Kidney (tissue), 14 donors: ENCODE results near the gene SIGLEC14. TPM values are rescaled to one million over a fixed set of nuclear protein-coding genes. Genes with fewer than 3 reads are reported as not detected.
A peak's percentile ranks its signal among the peaks of the same experiment; 100 is the strongest.

Source experiments
- DNase-seq, 5 donors: peaks; one replicate each; pipeline ENCODE4 v3.0.0-alpha.2; 2013 to 2020
- FAIRE-seq: peaks from 2 replicates; lab custom pipeline; 2012; peaks lifted over from hg19 to GRCh38; lab: Jason Lieb, UNC
- H3K27ac ChIP-seq, 2 donors: one replicate each; pipeline ENCODE4 v1.7.0; 2013; ENCODE audit warnings: low read depth in 2 of 2, low read length in 2 of 2, inconsistent platforms in 1 of 2
- H3K27me3 ChIP-seq: one replicate; pipeline ENCODE4 v1.7.1; 2013; ENCODE audit warnings: low read length, inconsistent platforms; ENCODE audit not compliant: control insufficient read depth, insufficient read depth
- H3K36me3 ChIP-seq, 3 donors: one replicate each; pipeline versions ENCODE4 v1.7.0 to v1.7.1; 2013; ENCODE audit warnings: low read length in 3 of 3, control low read depth in 1 of 3, inconsistent platforms in 1 of 3; ENCODE audit not compliant: insufficient read depth in 3 of 3, control insufficient read depth in 2 of 3
- H3K4me1 ChIP-seq, 3 donors: one replicate each; pipeline versions ENCODE4 v1.7.0 to v1.7.1; 2013; ENCODE audit warnings: low read length in 3 of 3, inconsistent platforms in 1 of 3, low read depth in 1 of 3; ENCODE audit not compliant: control insufficient read depth in 2 of 3, insufficient read depth in 2 of 3
- H3K4me3 ChIP-seq, 3 donors: one replicate each; pipeline versions ENCODE4 v1.7.0 to v1.8.1; 2013; ENCODE audit warnings: low read length in 3 of 3, control low read depth in 1 of 3, inconsistent platforms in 1 of 3
- H3K9ac ChIP-seq, 3 donors: one replicate each; pipeline versions ENCODE4 v1.7.0 to v1.7.1; 2013; ENCODE audit warnings: low read length in 3 of 3, control low read depth in 1 of 3, inconsistent platforms in 1 of 3
- H3K9me3 ChIP-seq, 3 donors: one replicate each; pipeline versions ENCODE4 v1.7.0 to v1.7.1; 2013; ENCODE audit warnings: low read length in 3 of 3, control low read depth in 1 of 3, inconsistent platforms in 1 of 3; ENCODE audit not compliant: control insufficient read depth in 2 of 3, insufficient read depth in 1 of 3
- intact Hi-C: fragments of 100-400 bp; cut with DNase I; formaldehyde crosslinking; loops from one replicate; pipeline ENCODE4 v1.11.1; 2022
- polyA plus RNA-seq: library from polyadenylated mRNA; stranded (reverse); fragments of 350-450 nt; fragmentation: Illumina TruSeq; extraction: RNeasy Lipid Tissue Mini Kit (QIAGEN cat#74804); gene quantifications from one replicate; pipeline ENCODE4 v1.2.3, GENCODE V29; 2014; ENCODE audit warnings: low read depth, low replicate concordance; ENCODE audit not compliant: insufficient read depth
- total RNA-seq: library from RNA; stranded (reverse); fragmentation: NEBNext Ultra II Directional; extraction: Animal tissue kit (Norgen Biotek cat#: 25700); gene quantifications from one replicate; pipeline ENCODE4 v1.2.1, GENCODE V29; 2021
- TF ChIP-seq, protein P1 (sequence below): IDR thresholded peaks from 3 replicates; pipeline ENCODE4 v1.5.1; 2012; ENCODE audit warnings: mild to moderate bottlenecking, moderate library complexity, borderline replicate concordance; ENCODE audit not compliant: insufficient read depth; ENCODE audit errors: extremely low read depth
- donor health status: control.
- donor health status: control.
- donor health status: control.
- donor health status: control.
- donor health status: control.
- donor health status: DM: yes; HTN: yes; CAD: no.
- donor health status: Normal renal cell carcinoma (clear cell type).

The SIGLEC14 gene
- total and polyA plus RNA-seq, 2 donors from 2014 or later = 0.26 to 11.5 TPM

- peaks cover 2 to 13% (median 4%) of the 10 kb centered on the region in 3 donors for H3K36me3 ChIP-seq
- FAIRE-seq (no peak), DNase-seq (peak; percentile 89 to 95 (median 90))
- peak overlapping the region; percentile 90 to 92 (median 91) for H3K4me3 ChIP-seq
- no peaks in the 10 kb centered on the region for H3K9me3 ChIP-seq
- peak overlapping the region; percentile 93 to 94 for H3K27ac ChIP-seq
- H3K4me1 ChIP-seq = peaks cover 0 to 25% (median 18%) of the 10 kb centered on the region in 3 donors
- TF ChIP-seq, protein P1, sequence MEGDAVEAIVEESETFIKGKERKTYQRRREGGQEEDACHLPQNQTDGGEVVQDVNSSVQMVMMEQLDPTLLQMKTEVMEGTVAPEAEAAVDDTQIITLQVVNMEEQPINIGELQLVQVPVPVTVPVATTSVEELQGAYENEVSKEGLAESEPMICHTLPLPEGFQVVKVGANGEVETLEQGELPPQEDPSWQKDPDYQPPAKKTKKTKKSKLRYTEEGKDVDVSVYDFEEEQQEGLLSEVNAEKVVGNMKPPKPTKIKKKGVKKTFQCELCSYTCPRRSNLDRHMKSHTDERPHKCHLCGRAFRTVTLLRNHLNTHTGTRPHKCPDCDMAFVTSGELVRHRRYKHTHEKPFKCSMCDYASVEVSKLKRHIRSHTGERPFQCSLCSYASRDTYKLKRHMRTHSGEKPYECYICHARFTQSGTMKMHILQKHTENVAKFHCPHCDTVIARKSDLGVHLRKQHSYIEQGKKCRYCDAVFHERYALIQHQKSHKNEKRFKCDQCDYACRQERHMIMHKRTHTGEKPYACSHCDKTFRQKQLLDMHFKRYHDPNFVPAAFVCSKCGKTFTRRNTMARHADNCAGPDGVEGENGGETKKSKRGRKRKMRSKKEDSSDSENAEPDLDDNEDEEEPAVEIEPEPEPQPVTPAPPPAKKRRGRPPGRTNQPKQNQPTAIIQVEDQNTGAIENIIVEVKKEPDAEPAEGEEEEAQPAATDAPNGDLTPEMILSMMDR = no peak
- H3K9ac ChIP-seq = peak overlapping the region; percentile 62 to 89 (median 81)
- intact Hi-C loops = no loop called here
- no peaks in the 10 kb centered on the region for H3K27me3 ChIP-seq
Observed at GRCh38 chr19:51689751-51690453, 43.3 kb upstream of the SIGLEC14 start.

- Histone ChIP-seq H3K4me1 (peaks cover 0 to 25% (median 18%) of the 10 kb centered on the region in 3 donors), H3K9me3 (no peaks in the 10 kb centered on the region), H3K27me3 (no peaks in the 10 kb centered on the region), H3K36me3 (peaks cover 0 to 7% (median 2%) of the 10 kb centered on the region in 3 donors), H3K27ac (peak overlapping the region; percentile 94 to 97), H3K4me3 (peak overlapping the region; percentile 91 to 93 (median 92)), H3K9ac (peak overlapping the region; percentile 54 to 77 (median 60))
- DNase-seq (peak; percentile 95 to 98 (median 96)), FAIRE-seq (peak; percentile 23)
- intact Hi-C loops = no loop called here
- TF ChIP-seq, protein P1 = peak; percentile 26
Observed at GRCh38 chr19:51688671-51689571, 42.3 kb upstream of the SIGLEC14 start.

GRCh38 chr19:51687791-51688670, 41.4 kb upstream of the SIGLEC14 start:
- Histone ChIP-seq H3K36me3 (peaks cover 0 to under 1% (median 0%) of the 10 kb centered on the region in 3 donors), H3K9ac (peak overlapping the region; percentile 54 to 77 (median 60)), H3K27me3 (no peaks in the 10 kb centered on the region), H3K27ac (peak overlapping the region; percentile 94 to 97), H3K9me3 (no peaks in the 10 kb centered on the region), H3K4me3 (peak overlapping the region; percentile 70 to 93 (median 88)), H3K4me1 (peaks cover 0 to 21% (median 18%) of the 10 kb centered on the region in 3 donors)
- peak; percentile 71 to 90 (median 82) for DNase-seq
- intact Hi-C loops = no loop called here
- no peak for FAIRE-seq
- TF ChIP-seq, protein P1 = no peak
